CD4-positive, alpha-beta T cell (primary cell): ENCODE results near the gene SEC16A. TPM values are rescaled to one million over a fixed set of nuclear protein-coding genes. Genes with fewer than 3 reads are reported as not detected.

Experiments used
- ATAC-seq: fragments of 200-7000 bp; cut with Tn5 transposase; one replicate; pipeline ENCODE4 v1.10.0; 2022; ENCODE audit warnings: mild to moderate bottlenecking; ENCODE audit not compliant: poor library complexity
- CTCF ChIA-PET: fragments of 350-600 bp; sonication (Branson Sonifier 250); formaldehyde crosslinking; loops from one replicate; lab custom pipeline; 2021; ENCODE audit warnings: antibody characterized with exemption, inconsistent platforms; lab: Charles Lee
- POLR2A ChIA-PET: fragments of 350-600 bp; sonication (Branson Sonifier 250); formaldehyde crosslinking; loops from one replicate; lab custom pipeline; 2021; ENCODE audit warnings: antibody characterized with exemption, inconsistent platforms; lab: Charles Lee
- DNase-seq, 14 experiments: peaks; one replicate each; pipeline ENCODE4 v3.0.0-alpha.2; 2013 to 2020; ENCODE audit warnings: mixed read lengths in 2 of 14
- H3K27ac ChIP-seq, 2 donors: one replicate each; pipeline versions ENCODE4 v1.5.1 to v1.7.0; 2013; ENCODE audit warnings: low read length in 2 of 2, low read depth in 1 of 2, mild to moderate bottlenecking in 1 of 2
- H3K27me3 ChIP-seq, 2 experiments: 1 replicate in 1 of 2; 2 replicates in 1 of 2; pipeline versions ENCODE4 v1.6.1 to v1.7.0; 2013; ENCODE audit warnings: low read length in 2 of 2, control low read depth in 1 of 2, mild to moderate bottlenecking in 1 of 2, moderate library complexity in 1 of 2; ENCODE audit not compliant: insufficient read depth in 2 of 2, control insufficient read depth in 1 of 2
- H3K36me3 ChIP-seq: one replicate; pipeline ENCODE4 v1.6.1; 2013; ENCODE audit warnings: low read length, control low read depth; ENCODE audit not compliant: insufficient read depth
- H3K4me1 ChIP-seq: one replicate; pipeline ENCODE4 v1.6.1; 2013; ENCODE audit warnings: low read length, control low read depth; ENCODE audit not compliant: insufficient read depth
- H3K4me3 ChIP-seq: one replicate; pipeline ENCODE4 v1.5.1; 2013; ENCODE audit warnings: mild to moderate bottlenecking, low read length, moderate library complexity
- H3K9me3 ChIP-seq, 2 experiments: 1 replicate in 1 of 2; 2 replicates in 1 of 2; pipeline versions ENCODE4 v1.6.1 to v1.7.0; 2013; ENCODE audit warnings: low read length in 2 of 2, mild to moderate bottlenecking in 2 of 2, control low read depth in 1 of 2, moderate library complexity in 1 of 2; ENCODE audit not compliant: control insufficient read depth in 1 of 2, insufficient read depth in 1 of 2
- H3K27ac Mint-ChIP-seq: one replicate; pipeline ENCODE4 v1.8.0; 2020; ENCODE audit warnings: mixed read lengths
- H3K27me3 Mint-ChIP-seq: one replicate; pipeline ENCODE4 v1.8.0; 2021; ENCODE audit warnings: mixed read lengths
- H3K36me3 Mint-ChIP-seq: one replicate; pipeline ENCODE4 v1.8.0; 2021; ENCODE audit warnings: low read depth, mixed read lengths
- H3K4me1 Mint-ChIP-seq: one replicate; pipeline ENCODE4 v1.8.0; 2021; ENCODE audit warnings: low read depth, mixed read lengths
- H3K4me3 Mint-ChIP-seq: one replicate; pipeline ENCODE4 v1.8.0; 2020; ENCODE audit warnings: mild to moderate bottlenecking, mixed read lengths
- H3K9me3 Mint-ChIP-seq: one replicate; pipeline ENCODE4 v1.8.0; 2020; ENCODE audit warnings: mixed read lengths
- intact Hi-C, 2 experiments: fragments of 100-400 bp; cut with DNase I in 1 of 2; cut with micrococcal nuclease in 1 of 2; formaldehyde crosslinking; loops; one replicate each; pipeline versions ENCODE4 v1.15.1 to v1.9.0; 2023 to 2025; cut with DNase I, micrococcal nuclease
- total RNA-seq, 174 experiments: library from RNA in 2 of 174; stranded (reverse) in 2 of 174; gene quantifications; one replicate each; pipeline ENCODE4 v1.2.3 and lab custom pipeline; 2021 to 2026
- TF ChIP-seq, protein P1 (sequence below): fragments of 200-600 bp; IDR thresholded peaks from one replicate; pipeline ENCODE4 v1.8.0; 2022; ENCODE audit warnings: antibody characterized with exemption, mild to moderate bottlenecking

Gene SEC16A
- total RNA-seq, 2 experiments from 2014 or later, result 73.0 to 75.0 TPM

DNA sequence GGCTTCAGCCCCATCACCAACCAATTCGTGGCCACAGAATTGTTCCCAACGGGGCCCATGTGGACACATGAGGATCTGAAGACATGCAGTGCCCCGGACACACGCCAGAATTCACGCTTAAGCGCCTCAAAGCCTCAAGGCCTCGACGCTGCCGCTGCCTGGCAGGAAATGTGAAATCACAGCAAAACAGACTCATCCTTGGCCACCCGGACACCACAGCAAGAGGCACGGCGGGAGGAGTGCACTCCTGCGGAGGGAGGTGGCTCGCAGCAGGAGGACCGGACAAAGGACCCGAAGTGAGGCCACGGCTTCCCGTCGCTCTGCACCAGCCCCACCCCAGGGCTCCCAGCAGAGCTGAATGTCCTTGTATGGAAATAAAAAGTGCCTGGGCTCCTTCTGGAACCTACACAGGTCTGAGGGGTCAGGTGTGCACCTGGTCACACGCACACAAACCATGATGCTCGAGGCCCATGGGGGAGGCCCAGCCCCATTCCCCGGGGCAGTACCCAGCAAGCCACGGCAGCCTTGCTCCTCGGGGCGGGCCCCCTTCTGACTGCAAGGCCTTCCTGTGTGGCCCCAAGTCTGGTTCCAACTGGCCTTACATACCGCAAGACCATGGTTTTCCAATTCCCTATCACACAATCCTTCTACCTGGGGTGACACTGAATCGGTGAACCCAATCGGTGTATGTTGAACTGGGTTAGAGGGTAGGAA, 10.0 kb downstream of the SEC16A start:
- Mint-ChIP-seq H3K36me3 (peaks cover 90% of the 10 kb centered on the region), H3K27ac (no peak overlapping the region)

DNA sequence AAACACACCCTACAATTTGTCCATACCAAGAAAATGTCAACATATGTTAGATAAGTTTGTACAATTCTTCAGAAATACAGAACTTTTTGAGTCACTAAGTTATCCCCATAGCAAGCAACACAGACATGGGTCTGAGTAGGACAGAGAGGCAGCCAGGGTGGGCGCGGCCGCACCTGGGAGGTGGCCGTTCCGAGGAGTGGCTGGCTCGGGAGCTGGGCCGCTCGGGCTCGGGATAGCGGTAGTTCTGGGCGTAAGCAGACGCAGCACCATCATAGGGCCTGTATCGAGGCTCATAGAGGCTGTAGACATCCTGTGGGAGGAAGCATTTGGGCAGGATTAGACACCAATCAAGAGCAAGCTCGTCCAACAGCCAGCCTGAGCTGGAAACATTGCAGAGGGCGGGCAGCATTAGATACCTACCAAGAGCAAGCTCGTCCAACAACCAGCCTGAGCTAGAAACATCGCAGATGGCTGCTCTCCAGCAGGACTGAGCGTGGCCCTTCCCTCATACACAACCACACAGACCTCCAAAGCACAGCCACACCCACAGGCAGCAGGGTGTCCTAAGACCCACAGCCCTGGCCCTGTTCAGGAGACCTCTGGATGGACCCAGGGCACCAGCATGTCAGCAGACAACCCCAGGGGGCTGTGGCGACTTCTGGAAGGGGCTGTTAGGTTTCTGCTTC, 10.9 kb downstream of the SEC16A start:
- H3K4me3 ChIP-seq, result no peak overlapping the region
- Mint-ChIP-seq H3K4me3 (no peak overlapping the region), H3K36me3 (peaks cover 90% of the 10 kb centered on the region), H3K27me3 (no peaks in the 10 kb centered on the region), H3K9me3 (no peaks in the 10 kb centered on the region), H3K27ac (no peak overlapping the region), H3K4me1 (no peaks in the 10 kb centered on the region)
- H3K9me3 ChIP-seq, result no peaks in the 10 kb centered on the region
- no peaks in the 10 kb centered on the region for H3K27me3 ChIP-seq
- H3K4me1 ChIP-seq, result peaks cover 5% of the 10 kb centered on the region
- DNase-seq (no peak), ATAC-seq (no peak)
- TF ChIP-seq, protein P1, sequence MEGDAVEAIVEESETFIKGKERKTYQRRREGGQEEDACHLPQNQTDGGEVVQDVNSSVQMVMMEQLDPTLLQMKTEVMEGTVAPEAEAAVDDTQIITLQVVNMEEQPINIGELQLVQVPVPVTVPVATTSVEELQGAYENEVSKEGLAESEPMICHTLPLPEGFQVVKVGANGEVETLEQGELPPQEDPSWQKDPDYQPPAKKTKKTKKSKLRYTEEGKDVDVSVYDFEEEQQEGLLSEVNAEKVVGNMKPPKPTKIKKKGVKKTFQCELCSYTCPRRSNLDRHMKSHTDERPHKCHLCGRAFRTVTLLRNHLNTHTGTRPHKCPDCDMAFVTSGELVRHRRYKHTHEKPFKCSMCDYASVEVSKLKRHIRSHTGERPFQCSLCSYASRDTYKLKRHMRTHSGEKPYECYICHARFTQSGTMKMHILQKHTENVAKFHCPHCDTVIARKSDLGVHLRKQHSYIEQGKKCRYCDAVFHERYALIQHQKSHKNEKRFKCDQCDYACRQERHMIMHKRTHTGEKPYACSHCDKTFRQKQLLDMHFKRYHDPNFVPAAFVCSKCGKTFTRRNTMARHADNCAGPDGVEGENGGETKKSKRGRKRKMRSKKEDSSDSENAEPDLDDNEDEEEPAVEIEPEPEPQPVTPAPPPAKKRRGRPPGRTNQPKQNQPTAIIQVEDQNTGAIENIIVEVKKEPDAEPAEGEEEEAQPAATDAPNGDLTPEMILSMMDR, result no peak
- H3K36me3 ChIP-seq, result peaks cover 99% of the 10 kb centered on the region
- H3K27ac ChIP-seq, result no peak overlapping the region
- CTCF ChIA-PET, result no interaction called here
- intact Hi-C loops, result no loop called here
- POLR2A ChIA-PET, result no interaction called here

More for the DNA sequence above, 10.0 kb downstream of the SEC16A start:
- ChIA-PET POLR2A (no interaction called here), CTCF (no interaction called here)
- Histone ChIP-seq H3K4me1 (peaks cover 5% of the 10 kb centered on the region), H3K36me3 (peaks cover 99% of the 10 kb centered on the region), H3K9me3 (no peaks in the 10 kb centered on the region), H3K4me3 (no peak overlapping the region), H3K27ac (no peak overlapping the region), H3K27me3 (no peaks in the 10 kb centered on the region)
- ATAC-seq (no peak), DNase-seq (no peak)
- intact Hi-C loops, result no loop called here
- Mint-ChIP-seq H3K4me1 (peaks cover 5% of the 10 kb centered on the region), H3K27me3 (no peaks in the 10 kb centered on the region), H3K9me3 (no peaks in the 10 kb centered on the region), H3K4me3 (no peak overlapping the region)
- TF ChIP-seq, protein P1, result no peak

DNA sequence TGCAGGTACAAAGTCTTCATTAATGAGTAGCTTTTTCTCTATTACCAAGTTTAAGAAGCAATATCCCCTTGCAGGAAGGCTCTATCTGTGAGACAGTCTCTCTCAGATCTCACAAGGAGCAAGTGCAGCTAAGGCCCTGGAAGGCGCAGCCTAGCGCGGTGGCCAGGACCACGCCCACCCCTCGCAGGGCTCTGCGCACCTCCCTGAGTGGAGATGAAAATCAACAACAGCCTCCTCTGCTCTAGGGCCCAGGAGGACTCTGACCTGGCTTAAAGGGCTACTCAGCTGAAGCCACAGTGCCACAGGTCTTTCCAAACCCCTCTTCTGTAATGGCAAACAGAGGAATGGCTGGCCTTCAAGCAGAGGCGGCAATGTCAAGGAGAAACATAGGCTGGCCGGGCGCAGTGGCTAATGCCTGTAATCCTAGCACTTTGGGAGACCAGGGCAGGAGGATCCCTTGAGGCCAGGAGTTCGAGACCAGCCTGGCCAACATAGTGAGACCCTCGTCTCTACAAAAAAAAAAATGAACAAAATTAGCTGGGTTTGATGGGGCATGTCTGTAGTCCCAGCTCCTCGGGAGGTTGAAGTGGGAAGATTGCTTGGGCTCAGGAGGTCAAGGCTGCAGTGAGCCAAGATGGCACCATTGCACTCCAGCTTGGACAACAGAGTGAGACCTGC, 11.9 kb downstream of the SEC16A start:
- no peak overlapping the region for H3K4me3 Mint-ChIP-seq
- no peaks in the 10 kb centered on the region for H3K9me3 ChIP-seq
- no peak overlapping the region for H3K27ac Mint-ChIP-seq
- H3K27me3 Mint-ChIP-seq, result no peaks in the 10 kb centered on the region
- ChIA-PET CTCF (no interaction called here), POLR2A (no interaction called here)
- intact Hi-C loops, result no loop called here
- no peaks in the 10 kb centered on the region for H3K9me3 Mint-ChIP-seq
- TF ChIP-seq, protein P1, result no peak
- no peak overlapping the region for H3K27ac ChIP-seq
- H3K4me1 ChIP-seq, result peaks cover 5% of the 10 kb centered on the region
- H3K4me3 ChIP-seq, result no peak overlapping the region
- no peaks in the 10 kb centered on the region for H3K27me3 ChIP-seq
- H3K36me3 ChIP-seq, result peaks cover 99% of the 10 kb centered on the region
- H3K4me1 Mint-ChIP-seq, result no peaks in the 10 kb centered on the region
- ATAC-seq (no peak), DNase-seq (no peak)
- H3K36me3 Mint-ChIP-seq, result peaks cover 92% of the 10 kb centered on the region
